ENCODE results near the gene DDI2. TPM values are rescaled to one million over a fixed set of nuclear protein-coding genes. Genes with fewer than 3 reads are reported as not detected.
"Not testable (repeated sequence)": the region's sequence is repeated elsewhere in the genome, so short reads cannot be mapped to it uniquely, and the experiment has no call there.

DDI2 gene
- total RNA-seq, 1 experiment from 2014 or later = 27.0 TPM

DNA sequence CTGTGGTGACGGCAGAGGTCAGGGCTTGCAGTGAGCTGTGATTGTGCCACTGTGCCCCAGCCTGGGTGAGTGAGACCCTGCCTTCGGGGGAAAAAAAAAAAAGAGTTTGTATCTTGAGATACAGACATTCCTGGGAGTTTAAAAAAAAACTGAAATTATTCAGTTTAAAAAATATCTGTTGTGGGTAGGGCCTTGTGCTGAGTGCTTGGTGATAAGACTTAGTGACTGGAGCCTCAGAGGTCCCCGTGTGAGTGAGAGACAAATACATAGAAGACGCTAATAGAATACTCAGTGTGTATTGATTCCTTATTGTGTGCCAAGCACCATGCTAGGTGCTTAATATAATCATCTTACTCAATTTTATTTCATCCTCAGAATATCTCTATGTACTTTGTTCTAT lies 22.7 kb downstream of the DDI2 start:
- no peak for DNase-seq
- intact Hi-C loops (cut with micrococcal nuclease; ENCODE audit: unreplicated experiment) = no loop called here
- CTCF ChIA-PET = no interaction called here
- Mint-ChIP-seq H3K4me3 (ENCODE audit: low read depth, unreplicated experiment) (no peak overlapping the region), H3K36me3 (ENCODE audit: insufficient read depth, unreplicated experiment) (peaks cover 19% of the 10 kb centered on the region), H3K9me3 (ENCODE audit: low read depth, unreplicated experiment) (no peaks in the 10 kb centered on the region), H3K4me1 (ENCODE audit: low read depth, unreplicated experiment) (no peaks in the 10 kb centered on the region), H3K27me3 (ENCODE audit: unreplicated experiment) (no peaks in the 10 kb centered on the region), H3K27ac (ENCODE audit: unreplicated experiment) (no peak overlapping the region)
- BruUV-seq (replicated peaks) = no TSS peak
- TF ChIP-seq, protein P1, sequence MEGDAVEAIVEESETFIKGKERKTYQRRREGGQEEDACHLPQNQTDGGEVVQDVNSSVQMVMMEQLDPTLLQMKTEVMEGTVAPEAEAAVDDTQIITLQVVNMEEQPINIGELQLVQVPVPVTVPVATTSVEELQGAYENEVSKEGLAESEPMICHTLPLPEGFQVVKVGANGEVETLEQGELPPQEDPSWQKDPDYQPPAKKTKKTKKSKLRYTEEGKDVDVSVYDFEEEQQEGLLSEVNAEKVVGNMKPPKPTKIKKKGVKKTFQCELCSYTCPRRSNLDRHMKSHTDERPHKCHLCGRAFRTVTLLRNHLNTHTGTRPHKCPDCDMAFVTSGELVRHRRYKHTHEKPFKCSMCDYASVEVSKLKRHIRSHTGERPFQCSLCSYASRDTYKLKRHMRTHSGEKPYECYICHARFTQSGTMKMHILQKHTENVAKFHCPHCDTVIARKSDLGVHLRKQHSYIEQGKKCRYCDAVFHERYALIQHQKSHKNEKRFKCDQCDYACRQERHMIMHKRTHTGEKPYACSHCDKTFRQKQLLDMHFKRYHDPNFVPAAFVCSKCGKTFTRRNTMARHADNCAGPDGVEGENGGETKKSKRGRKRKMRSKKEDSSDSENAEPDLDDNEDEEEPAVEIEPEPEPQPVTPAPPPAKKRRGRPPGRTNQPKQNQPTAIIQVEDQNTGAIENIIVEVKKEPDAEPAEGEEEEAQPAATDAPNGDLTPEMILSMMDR (IDR thresholded peaks at IDR 0.05; ENCODE audit: unreplicated experiment) = no peak

DNA sequence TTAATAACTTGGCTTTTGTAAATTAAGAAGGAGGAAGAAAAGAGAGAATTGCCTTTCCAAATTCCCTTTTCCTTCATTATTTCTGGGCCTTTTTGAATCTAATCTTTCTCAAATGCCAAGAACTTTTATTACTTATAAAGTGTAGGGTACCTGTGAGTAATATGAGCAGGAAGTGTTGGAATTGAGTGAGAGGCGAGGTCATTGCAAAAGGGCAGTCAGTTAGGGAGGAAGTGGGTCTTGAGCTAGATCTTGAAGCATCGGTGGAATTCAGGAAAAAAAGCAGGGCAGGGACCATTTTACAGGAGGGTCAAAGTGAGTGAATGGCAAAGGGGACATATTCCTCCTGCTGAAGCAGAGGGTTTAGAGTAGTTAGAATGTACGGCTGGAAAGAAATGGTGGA lies 23.4 kb downstream of the DDI2 start:
- H3K36me3 Mint-ChIP-seq (ENCODE audit: insufficient read depth, unreplicated experiment) = peaks cover 25% of the 10 kb centered on the region
- CTCF ChIA-PET = no interaction called here
- no peak overlapping the region for H3K27ac Mint-ChIP-seq (ENCODE audit: unreplicated experiment)
- no peak for DNase-seq
- no TSS peak for BruUV-seq (replicated peaks)
- no peaks in the 10 kb centered on the region for H3K4me1 Mint-ChIP-seq (ENCODE audit: low read depth, unreplicated experiment)
- TF ChIP-seq, protein P1 (IDR thresholded peaks at IDR 0.05; ENCODE audit: unreplicated experiment) = no peak
- H3K9me3 Mint-ChIP-seq (ENCODE audit: low read depth, unreplicated experiment) = no peaks in the 10 kb centered on the region
- intact Hi-C loops (cut with micrococcal nuclease; ENCODE audit: unreplicated experiment) = no loop called here
- no peak overlapping the region for H3K4me3 Mint-ChIP-seq (ENCODE audit: low read depth, unreplicated experiment)
- H3K27me3 Mint-ChIP-seq (ENCODE audit: unreplicated experiment) = no peaks in the 10 kb centered on the region

DNA sequence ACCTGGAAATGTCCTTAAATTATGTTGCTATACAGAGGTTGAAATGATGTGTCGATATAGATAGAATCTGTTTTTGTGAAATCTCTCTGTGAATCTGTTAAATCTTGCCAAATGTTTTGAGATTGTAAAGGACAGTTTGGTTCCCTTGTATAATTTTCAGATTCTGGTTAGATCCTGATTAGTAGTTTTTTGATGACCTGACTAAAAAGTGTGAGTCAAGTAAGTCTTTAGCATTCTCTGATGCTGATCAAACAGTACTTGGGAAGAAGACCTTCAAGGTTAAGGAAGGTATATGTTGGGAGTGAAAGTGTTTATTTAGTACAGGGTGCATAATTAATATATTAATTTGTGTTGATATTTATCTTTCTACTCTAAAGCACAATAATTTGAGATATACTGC lies 32.7 kb downstream of the DDI2 start:
- no peak for DNase-seq
- CTCF ChIA-PET = no interaction called here
- Mint-ChIP-seq H3K27me3 (ENCODE audit: unreplicated experiment) (no peaks in the 10 kb centered on the region), H3K9me3 (ENCODE audit: low read depth, unreplicated experiment) (no peaks in the 10 kb centered on the region), H3K4me1 (ENCODE audit: low read depth, unreplicated experiment) (no peaks in the 10 kb centered on the region), H3K36me3 (ENCODE audit: insufficient read depth, unreplicated experiment) (peaks cover 30% of the 10 kb centered on the region), H3K4me3 (ENCODE audit: low read depth, unreplicated experiment) (no peak overlapping the region), H3K27ac (ENCODE audit: unreplicated experiment) (no peak overlapping the region)
- intact Hi-C loops (cut with micrococcal nuclease; ENCODE audit: unreplicated experiment) = no loop called here
- BruUV-seq (replicated peaks) = no TSS peak
- TF ChIP-seq, protein P1 (IDR thresholded peaks at IDR 0.05; ENCODE audit: unreplicated experiment) = no peak

DNA sequence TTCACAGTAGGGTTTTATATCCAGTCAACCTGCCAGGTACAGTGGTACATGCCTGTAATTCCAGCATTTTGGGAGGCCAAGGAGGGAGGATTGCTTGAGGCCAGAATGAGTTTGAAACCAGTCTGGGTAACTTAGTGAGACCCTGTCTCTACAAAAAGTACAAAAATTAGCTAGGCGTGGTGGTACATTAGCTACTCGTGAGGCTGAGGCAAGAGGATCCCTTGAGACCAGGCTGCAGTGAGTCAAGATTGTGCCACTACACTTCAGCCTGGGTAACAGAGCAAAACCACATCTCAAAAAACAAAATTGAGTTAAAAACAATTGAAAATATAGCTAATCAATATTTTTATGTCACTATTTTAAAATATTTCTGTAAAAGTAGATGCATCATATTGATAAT lies 33.2 kb downstream of the DDI2 start:
- CTCF ChIA-PET = no interaction called here
- H3K36me3 Mint-ChIP-seq (ENCODE audit: insufficient read depth, unreplicated experiment) = peaks cover 25% of the 10 kb centered on the region
- H3K4me1 Mint-ChIP-seq (ENCODE audit: low read depth, unreplicated experiment) = no peaks in the 10 kb centered on the region
- H3K27me3 Mint-ChIP-seq (ENCODE audit: unreplicated experiment) = no peaks in the 10 kb centered on the region
- TF ChIP-seq, protein P1 (IDR thresholded peaks at IDR 0.05; ENCODE audit: unreplicated experiment) = no peak
- H3K9me3 Mint-ChIP-seq (ENCODE audit: low read depth, unreplicated experiment) = no peaks in the 10 kb centered on the region
- H3K27ac Mint-ChIP-seq (ENCODE audit: unreplicated experiment) = no peak overlapping the region
- H3K4me3 Mint-ChIP-seq (ENCODE audit: low read depth, unreplicated experiment) = no peak overlapping the region
- no peak for DNase-seq
- BruUV-seq (replicated peaks) = no TSS peak
- intact Hi-C loops (cut with micrococcal nuclease; ENCODE audit: unreplicated experiment) = no loop called here

DNA sequence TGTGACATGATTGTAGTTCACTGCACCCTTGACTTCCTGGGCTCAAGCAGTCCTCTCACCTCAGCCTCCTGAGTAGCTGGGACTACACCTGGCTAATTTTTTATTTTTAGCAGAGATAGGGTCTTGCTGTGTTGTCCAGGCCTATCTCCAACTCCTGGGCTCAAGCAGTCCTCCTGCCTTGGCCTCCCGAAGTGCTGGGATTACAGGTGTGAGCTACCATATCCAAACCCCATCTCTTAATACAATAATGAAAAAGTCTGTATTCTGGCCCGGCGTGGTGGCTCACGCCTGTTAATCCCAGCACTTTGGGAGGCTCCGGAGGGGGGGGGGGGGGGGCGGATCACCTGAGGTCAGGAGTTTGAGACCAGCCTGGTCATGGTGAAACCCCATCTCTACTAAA lies 34.9 kb downstream of the DDI2 start:
- DNase-seq; CTCF ChIA-PET; H3K4me3 Mint-ChIP-seq (ENCODE audit: low read depth, unreplicated experiment); BruUV-seq (replicated peaks); H3K4me1 Mint-ChIP-seq (ENCODE audit: low read depth, unreplicated experiment); intact Hi-C loops (cut with micrococcal nuclease; ENCODE audit: unreplicated experiment); H3K9me3 Mint-ChIP-seq (ENCODE audit: low read depth, unreplicated experiment); H3K27me3 Mint-ChIP-seq (ENCODE audit: unreplicated experiment); H3K27ac Mint-ChIP-seq (ENCODE audit: unreplicated experiment): not testable (repeated sequence)
- H3K36me3 Mint-ChIP-seq (ENCODE audit: insufficient read depth, unreplicated experiment) = peaks cover 24% of the 10 kb centered on the region

Measured in Calu3 (cell line).